Endodermal cell (in vitro differentiated cells): ENCODE data around the gene RSU1. TPM values are rescaled to one million over a fixed set of nuclear protein-coding genes. Genes with fewer than 3 reads are reported as not detected.

Experiments
- DNase-seq: peaks from one replicate; pipeline ENCODE4 v3.0.0-alpha.2; 2017
- H3K27ac ChIP-seq: 2 replicates; pipeline ENCODE4 v1.5.1; 2013; ENCODE audit warnings: mild to moderate bottlenecking, low read depth, low read length, moderate library complexity
- H3K27me3 ChIP-seq: 2 replicates; pipeline ENCODE4 v1.6.1; 2013; ENCODE audit warnings: mild to moderate bottlenecking, low read length, moderate library complexity; ENCODE audit not compliant: insufficient read depth, control insufficient read depth, poor library complexity, severe bottlenecking
- H3K36me3 ChIP-seq: 2 replicates; pipeline ENCODE4 v1.7.0; 2013; ENCODE audit warnings: mild to moderate bottlenecking, low read length, moderate library complexity; ENCODE audit not compliant: control insufficient read depth, insufficient read depth
- H3K4me1 ChIP-seq: one replicate; pipeline ENCODE4 v1.7.0; 2013; ENCODE audit warnings: low read length; ENCODE audit not compliant: control insufficient read depth, insufficient read depth
- H3K4me3 ChIP-seq: 2 replicates; pipeline ENCODE4 v1.5.1; 2013; ENCODE audit warnings: mild to moderate bottlenecking, low read length, moderate library complexity
- H3K9ac ChIP-seq: 2 replicates; pipeline ENCODE4 v1.6.1; 2013; ENCODE audit warnings: mild to moderate bottlenecking, low read length, moderate library complexity; ENCODE audit not compliant: poor library complexity, severe bottlenecking; ENCODE audit errors: extremely low read depth
- H3K9me3 ChIP-seq: 2 replicates; pipeline ENCODE4 v1.6.1; 2013; ENCODE audit warnings: mild to moderate bottlenecking, low read length, moderate library complexity; ENCODE audit not compliant: control insufficient read depth
- H3K27ac Mint-ChIP-seq: 2 replicates; pipeline ENCODE4 v1.8.0; 2020; ENCODE audit warnings: mixed read lengths
- H3K27me3 Mint-ChIP-seq: 2 replicates; pipeline ENCODE4 v1.8.0; 2021; ENCODE audit warnings: mild to moderate bottlenecking, mixed read lengths; ENCODE audit not compliant: insufficient read depth
- H3K36me3 Mint-ChIP-seq: 2 replicates; pipeline ENCODE4 v1.8.0; 2020; ENCODE audit warnings: low read depth, mixed read lengths
- H3K4me1 Mint-ChIP-seq: 2 replicates; pipeline ENCODE4 v1.8.0; 2020; ENCODE audit warnings: mixed read lengths
- H3K4me3 Mint-ChIP-seq: 2 replicates; pipeline ENCODE4 v1.8.0; 2020; ENCODE audit warnings: mild to moderate bottlenecking, moderate library complexity, mixed read lengths
- H3K9me3 Mint-ChIP-seq: 2 replicates; pipeline ENCODE4 v1.8.0; 2020; ENCODE audit warnings: mild to moderate bottlenecking, mixed read lengths
- CTCF ChIP-seq: fragments of 200-600 bp; sonication (generic); conservative IDR thresholded peaks from 2 replicates; pipeline ENCODE4 v1.5.0; 2021; ENCODE audit warnings: antibody characterized with exemption, mild to moderate bottlenecking
- WGBS, 2 experiments: methylation state at CpG; one replicate each; pipeline versions ENCODE4 v1.1.5 to v1.1.7; 2013; ENCODE audit warnings: missing lambda C conversion rate in 2 of 2, mixed read lengths in 1 of 2; ENCODE audit not compliant: insufficient coverage in 1 of 2, insufficient read length in 1 of 2; 5-methylcytosine and 5-hydroxymethylcytosine counted together
- total RNA-seq, 2 donors: library from RNA; stranded (reverse); fragmentation: NEBNext Ultra II Directional in 1 of 2; extraction: Animal tissue kit (Norgen Biotek cat#: 25700) in 1 of 2; gene quantifications; 2 replicates in 1 of 2; 3 replicates in 1 of 2; pipeline ENCODE4 v1.2.1, GENCODE V29; 2021

The RSU1 gene
- total RNA-seq, 2 donors from 2014 or later, result 39.5 to 46.4 TPM

- peaks cover 16% of the 10 kb centered on the region for H3K4me1 Mint-ChIP-seq
- H3K27me3 Mint-ChIP-seq, result no peaks in the 10 kb centered on the region
- H3K36me3 Mint-ChIP-seq, result peaks cover 9% of the 10 kb centered on the region
- H3K36me3 ChIP-seq, result peaks cover 3% of the 10 kb centered on the region
- no peaks in the 10 kb centered on the region for H3K9me3 Mint-ChIP-seq
- no peak overlapping the region for H3K4me3 Mint-ChIP-seq
- H3K9me3 ChIP-seq, result no peaks in the 10 kb centered on the region
- no peak overlapping the region for H3K9ac ChIP-seq
- no peak overlapping the region for H3K4me3 ChIP-seq
- peak overlapping the region; percentile 20 for H3K27ac Mint-ChIP-seq
- DNase-seq, result no peak
- TF ChIP-seq CTCF, result peak; percentile 83
- 86 to 93% methylated on average over 7 of the region's 7 CpGs for WGBS, 2 experiments
- no peak overlapping the region for H3K27ac ChIP-seq
- no peaks in the 10 kb centered on the region for H3K27me3 ChIP-seq
- no peaks in the 10 kb centered on the region for H3K4me1 ChIP-seq
Observed at GRCh38 chr10:16777473-16778370, 39.5 kb downstream of the RSU1 start.

- Histone ChIP-seq H3K9me3 (no peaks in the 10 kb centered on the region), H3K36me3 (peaks cover 3% of the 10 kb centered on the region), H3K4me1 (no peaks in the 10 kb centered on the region), H3K9ac (no peak overlapping the region), H3K27me3 (no peaks in the 10 kb centered on the region), H3K27ac (no peak overlapping the region), H3K4me3 (no peak overlapping the region)
- no peak overlapping the region for H3K27ac Mint-ChIP-seq
- H3K4me3 Mint-ChIP-seq, result no peak overlapping the region
- peaks cover 21% of the 10 kb centered on the region for H3K4me1 Mint-ChIP-seq
- no peak for TF ChIP-seq CTCF
- no peaks in the 10 kb centered on the region for H3K9me3 Mint-ChIP-seq
- 67 to 87% methylated on average over 1 to 3 of the region's 3 CpGs for WGBS, 2 experiments
- H3K27me3 Mint-ChIP-seq, result no peaks in the 10 kb centered on the region
- peaks cover 9% of the 10 kb centered on the region for H3K36me3 Mint-ChIP-seq
- DNase-seq, result no peak
Observed at GRCh38 chr10:16776896-16777295, 40.3 kb downstream of the RSU1 start.

GRCh38 chr10:16773334-16773733, 43.9 kb downstream of the RSU1 start:
- Histone ChIP-seq H3K4me3 (no peak overlapping the region), H3K9ac (no peak overlapping the region), H3K27me3 (peaks cover under 1% of the 10 kb centered on the region), H3K36me3 (no peaks in the 10 kb centered on the region), H3K27ac (no peak overlapping the region), H3K4me1 (no peaks in the 10 kb centered on the region), H3K9me3 (no peaks in the 10 kb centered on the region)
- H3K27me3 Mint-ChIP-seq, result peaks cover 15% of the 10 kb centered on the region
- 95 to 100% methylated on average over 5 to 11 of the region's 11 CpGs for WGBS, 2 experiments
- peaks cover 8% of the 10 kb centered on the region for H3K4me1 Mint-ChIP-seq
- no peak overlapping the region for H3K4me3 Mint-ChIP-seq
- H3K36me3 Mint-ChIP-seq, result peaks cover 3% of the 10 kb centered on the region
- no peak for DNase-seq
- H3K9me3 Mint-ChIP-seq, result no peaks in the 10 kb centered on the region
- no peak for TF ChIP-seq CTCF
- H3K27ac Mint-ChIP-seq, result no peak overlapping the region
